GM19468 (cell line): ENCODE measurements around the gene MYF6.

Source experiments
- ATAC-seq: cut with Tn5 transposase; IDR thresholded peaks from one replicate; pipeline ENCODE4 v1.9.1; 2021; ENCODE audit warnings: mild to moderate bottlenecking, moderate library complexity, moderate number of reproducible peaks; ENCODE audit not compliant: unreplicated experiment; ENCODE audit errors: extremely low read depth

Gene MYF6

GRCh38 chr12:80747800-80748199 is 40.4 kb downstream of the MYF6 start:
- ATAC-seq: no peak

- ATAC-seq: no peak
Observed at GRCh38 chr12:80749456-80749855, 42.0 kb downstream of the MYF6 start.

GRCh38 chr12:80752464-80752863 is 45.0 kb downstream of the MYF6 start:
- no peak for ATAC-seq

- no peak for ATAC-seq
Observed at GRCh38 chr12:80754274-80754673, 46.8 kb downstream of the MYF6 start.

GRCh38 chr12:80756875-80757274 is 49.4 kb downstream of the MYF6 start:
- ATAC-seq: no peak
